GM23338 (cell line): Measurements from ENCODE around the gene ITIH4. TPM values are rescaled to one million over a fixed set of nuclear protein-coding genes. Genes with fewer than 3 reads are reported as not detected.

Source experiments
- ATAC-seq: fragments of 200-7000 bp; cut with Tn5 transposase; 3 replicates; pipeline ENCODE4 v1.9.1; 2020
- DNase-seq: peaks from one replicate; pipeline ENCODE4 v3.0.0-alpha.2; 2015; ENCODE audit warnings: low spot score
- H2AFZ ChIP-seq: fragments of 200-600 bp; sonication (generic); 2 replicates; pipeline ENCODE4 v1.8.0; 2016; ENCODE audit warnings: antibody characterized with exemption, mild to moderate bottlenecking, moderate library complexity
- H3F3A ChIP-seq: fragments of 200-600 bp; sonication (generic); replicated peaks from 2 replicates; pipeline ENCODE4 v1.8.0; 2017; ENCODE audit warnings: antibody characterized with exemption, mixed run types, low read depth
- H3K27ac ChIP-seq: fragments of 200-600 bp; sonication (generic); 2 replicates; pipeline ENCODE4 v1.6.1; 2016; ENCODE audit warnings: low read depth
- H3K27me3 ChIP-seq: fragments of 200-600 bp; sonication (generic); 2 replicates; pipeline ENCODE4 v1.8.0; 2016; ENCODE audit warnings: mild to moderate bottlenecking, mixed run types, moderate library complexity; ENCODE audit not compliant: insufficient read depth
- H3K36me3 ChIP-seq: fragments of 200-600 bp; sonication (generic); 2 replicates; pipeline ENCODE4 v1.8.0; 2016; ENCODE audit warnings: mild to moderate bottlenecking; ENCODE audit not compliant: insufficient read depth
- H3K4me1 ChIP-seq: fragments of 200-600 bp; sonication (generic); 2 replicates; pipeline ENCODE4 v1.8.0; 2016; ENCODE audit warnings: mild to moderate bottlenecking, moderate library complexity; ENCODE audit not compliant: insufficient read depth
- H3K4me2 ChIP-seq: fragments of 200-600 bp; sonication (generic); 2 replicates; pipeline ENCODE4 v1.7.1; 2017; ENCODE audit warnings: mixed run types
- H3K4me3 ChIP-seq: fragments of 200-600 bp; sonication (generic); 2 replicates; pipeline ENCODE4 v1.6.1; 2016; ENCODE audit warnings: mixed run types
- H3K79me2 ChIP-seq: fragments of 200-600 bp; sonication (generic); replicated peaks from 2 replicates; pipeline ENCODE4 v1.8.0; 2017; ENCODE audit warnings: mild to moderate bottlenecking; ENCODE audit not compliant: insufficient read depth
- H3K9me2 ChIP-seq: fragments of 200-600 bp; sonication (generic); 2 replicates; pipeline ENCODE4 v1.8.0; 2017; ENCODE audit not compliant: insufficient read depth
- H4K20me1 ChIP-seq: fragments of 200-600 bp; sonication (generic); replicated peaks from 2 replicates; pipeline ENCODE4 v1.8.0; 2017; ENCODE audit warnings: mild to moderate bottlenecking; ENCODE audit not compliant: insufficient read depth
- H3K27ac Mint-ChIP-seq: 2 replicates; pipeline ENCODE4 v1.8.0; 2020; ENCODE audit warnings: inconsistent platforms, mild to moderate bottlenecking, moderate library complexity, mixed read lengths
- H3K27me3 Mint-ChIP-seq: 3 replicates; pipeline ENCODE4 v1.8.0; 2022; ENCODE audit warnings: low read depth, mild to moderate bottlenecking, moderate library complexity, mixed read lengths, inconsistent platforms; ENCODE audit not compliant: insufficient read depth, poor library complexity
- H3K36me3 Mint-ChIP-seq: 3 replicates; pipeline ENCODE4 v1.8.0; 2021; ENCODE audit warnings: low read depth, mild to moderate bottlenecking, inconsistent platforms, moderate library complexity, mixed read lengths
- H3K4me1 Mint-ChIP-seq: 3 replicates; pipeline ENCODE4 v1.8.0; 2020; ENCODE audit warnings: mild to moderate bottlenecking, inconsistent platforms, mixed read lengths
- H3K4me3 Mint-ChIP-seq: 3 replicates; pipeline ENCODE4 v1.8.0; 2021; ENCODE audit warnings: moderate library complexity, mild to moderate bottlenecking, inconsistent platforms, mixed read lengths
- H3K9me3 Mint-ChIP-seq: 3 replicates; pipeline ENCODE4 v1.8.0; 2020; ENCODE audit warnings: moderate library complexity, mild to moderate bottlenecking, inconsistent platforms, mixed read lengths
- EZH2 ChIP-seq: fragments of 200-600 bp; sonication (generic); IDR thresholded peaks from one replicate; pipeline ENCODE4 v1.8.0; 2017; ENCODE audit warnings: antibody characterized with exemption, mild to moderate bottlenecking, low read depth; ENCODE audit not compliant: unreplicated experiment
- EZH2phosphoT487 ChIP-seq: fragments of 200-600 bp; sonication (generic); IDR thresholded peaks from one replicate; pipeline ENCODE4 v1.8.1; 2018; ENCODE audit warnings: antibody characterized with exemption; ENCODE audit not compliant: unreplicated experiment
- JUNB ChIP-seq: IDR thresholded peaks from one replicate; pipeline ENCODE4 v1.6.1; 2016; ENCODE audit warnings: antibody characterized with exemption; ENCODE audit not compliant: unreplicated experiment
- NANOG ChIP-seq: IDR thresholded peaks from 2 replicates; pipeline ENCODE4 v1.6.1; 2016; ENCODE audit warnings: antibody characterized with exemption, borderline replicate concordance
- REST ChIP-seq: IDR thresholded peaks from one replicate; pipeline ENCODE4 v1.6.1; 2018; ENCODE audit warnings: antibody characterized with exemption; ENCODE audit not compliant: unreplicated experiment
- ZNF114 ChIP-seq: fragments of 250-450 bp; sonication (Bioruptor Pico); IDR thresholded peaks from 2 replicates; pipeline ENCODE4 v1.5.0; 2020; ENCODE audit warnings: mild to moderate bottlenecking, moderate library complexity
- ZNF462 ChIP-seq: fragments of 250-450 bp; sonication (Bioruptor Pico); IDR thresholded peaks from 2 replicates; pipeline ENCODE4 v1.5.0; 2020; ENCODE audit warnings: mild to moderate bottlenecking, moderate library complexity
- polyA plus RNA-seq: library from polyadenylated mRNA; unstranded; fragments of >200 nt; fragmentation: Nextera tagmentation; extraction: Ambion mirVana; gene quantifications from 2 replicates; pipeline ENCODE4 v1.2.1, GENCODE V29; 2016
- total RNA-seq: library from RNA; depleted of rRNA; stranded (reverse); fragments of >200 nt; shearing (Covaris generic); gene quantifications from 2 replicates; pipeline ENCODE4 v1.2.3, GENCODE V29; 2014

Gene ITIH4
- total and polyA plus RNA-seq, 2 experiments from 2014 or later = 0.82 to 1.4 TPM

DNA sequence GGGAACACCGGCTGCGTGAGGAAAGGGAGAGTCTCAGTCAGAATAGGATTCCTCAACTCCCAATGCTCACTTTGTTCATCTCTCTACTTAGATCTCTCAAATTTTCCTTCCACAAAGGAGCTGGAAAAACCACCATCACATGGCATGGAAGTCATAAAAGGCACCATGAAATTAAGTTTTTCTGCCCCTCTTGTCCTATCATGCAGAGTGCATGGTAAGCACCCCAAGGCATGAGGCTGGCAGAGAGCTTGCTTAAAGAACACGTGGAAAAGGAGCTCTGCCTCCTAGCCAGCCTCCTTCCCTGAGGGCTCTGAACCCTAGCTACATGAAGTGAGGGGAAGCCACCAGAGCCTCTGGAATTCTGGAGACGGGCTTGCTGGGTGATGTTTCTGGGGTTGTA is 49.1 kb upstream of the ITIH4 start:
- H3K36me3 Mint-ChIP-seq = peaks cover 1% of the 10 kb centered on the region; the same call in 2 of the 3 replicates
- Histone ChIP-seq H3K4me1 (peaks cover 7% of the 10 kb centered on the region), H3K4me3 (no peak overlapping the region), H3K27ac (no peak overlapping the region), H3K4me2 (no peak overlapping the region), H3K36me3 (no peaks in the 10 kb centered on the region), H3F3A (no peaks in the 10 kb centered on the region), H3K79me2 (peaks cover 26% of the 10 kb centered on the region), H3K27me3 (no peaks in the 10 kb centered on the region), H3K9me2 (no peaks in the 10 kb centered on the region), H4K20me1 (no peaks in the 10 kb centered on the region; the same call in none of the 2 replicates), H2AFZ (no peak overlapping the region)
- TF ChIP-seq JUNB = no peak
- no peak for TF ChIP-seq ZNF462 (CRISPR knock-in tag)
- TF ChIP-seq NANOG = no peak
- no peak for TF ChIP-seq EZH2
- no peak for TF ChIP-seq ZNF114 (CRISPR knock-in tag)
- no peak for TF ChIP-seq EZH2phosphoT487
- TF ChIP-seq REST = no peak
- H3K4me3 Mint-ChIP-seq = no peak overlapping the region
- H3K27ac Mint-ChIP-seq = no peak overlapping the region
- ATAC-seq (no peak), DNase-seq (no peak)
- H3K9me3 Mint-ChIP-seq = no peaks in the 10 kb centered on the region
- peaks cover 16% of the 10 kb centered on the region for H3K4me1 Mint-ChIP-seq
- H3K27me3 Mint-ChIP-seq = peaks cover 3% of the 10 kb centered on the region
